Mesodermal cell (in vitro differentiated cells): ENCODE measurements around the gene ACACB.

ENCODE experiments used
- H3K27ac ChIP-seq: 2 replicates; pipeline ENCODE4 v1.7.0; 2013; ENCODE audit warnings: mild to moderate bottlenecking, low read depth, low read length, moderate library complexity; ENCODE audit not compliant: severe bottlenecking
- H3K36me3 ChIP-seq: 2 replicates; pipeline ENCODE4 v1.7.1; 2013; ENCODE audit warnings: mild to moderate bottlenecking, low read length, moderate library complexity; ENCODE audit not compliant: control insufficient read depth, insufficient read depth
- H3K4me1 ChIP-seq: one replicate; pipeline ENCODE4 v1.7.1; 2013; ENCODE audit warnings: mild to moderate bottlenecking, low read length; ENCODE audit not compliant: insufficient read depth, control insufficient read depth, poor library complexity, severe bottlenecking
- H3K4me3 ChIP-seq: 2 replicates; pipeline ENCODE4 v1.7.0; 2013; ENCODE audit warnings: low read length, control low read depth, mild to moderate bottlenecking; ENCODE audit not compliant: insufficient read depth, poor library complexity, severe bottlenecking; ENCODE audit errors: extremely low read depth
- H3K9me3 ChIP-seq: 2 replicates; pipeline ENCODE4 v1.7.1; 2013; ENCODE audit warnings: mild to moderate bottlenecking, low read length, moderate library complexity; ENCODE audit not compliant: control insufficient read depth
- WGBS, 2 experiments: methylation state at CpG; one replicate each; pipeline ENCODE4 v1.1.5; 2013; ENCODE audit warnings: missing lambda C conversion rate in 2 of 2; ENCODE audit not compliant: insufficient coverage in 2 of 2; 5-methylcytosine and 5-hydroxymethylcytosine counted together

ACACB gene

GRCh38 chr12:109299849-109300248, 183.5 kb downstream of the ACACB start:
- Histone ChIP-seq H3K27ac (no peak overlapping the region), H3K4me3 (no peak overlapping the region), H3K36me3 (no peaks in the 10 kb centered on the region), H3K9me3 (no peaks in the 10 kb centered on the region), H3K4me1 (no peaks in the 10 kb centered on the region)
- 85 to 94% methylated on average over 5 to 6 of the region's 7 CpGs for WGBS, 2 experiments

GRCh38 chr12:109301643-109302168, 185.3 kb downstream of the ACACB start:
- no peaks in the 10 kb centered on the region for H3K36me3 ChIP-seq
- H3K4me3 ChIP-seq: no peak overlapping the region
- 78 to 81% methylated on average over 2 of the region's 3 CpGs for WGBS, 2 experiments
- no peak overlapping the region for H3K27ac ChIP-seq
- no peaks in the 10 kb centered on the region for H3K9me3 ChIP-seq
- H3K4me1 ChIP-seq: no peaks in the 10 kb centered on the region

GRCh38 chr12:109302358-109302757, 186.0 kb downstream of the ACACB start:
- Histone ChIP-seq H3K36me3 (no peaks in the 10 kb centered on the region), H3K4me1 (no peaks in the 10 kb centered on the region), H3K4me3 (no peak overlapping the region), H3K27ac (no peak overlapping the region), H3K9me3 (no peaks in the 10 kb centered on the region)
- 17% methylated on average over 1 of the region's 2 CpGs; no CpG with 5 or more reads in 1 of the 2 experiments for WGBS, 2 experiments

GRCh38 chr12:109302770-109303169, 186.4 kb downstream of the ACACB start:
- 92% methylated on average over 2 of the region's 5 CpGs; no CpG with 5 or more reads in 1 of the 2 experiments for WGBS, 2 experiments
- Histone ChIP-seq H3K4me3 (no peak overlapping the region), H3K36me3 (no peaks in the 10 kb centered on the region), H3K4me1 (no peaks in the 10 kb centered on the region), H3K9me3 (no peaks in the 10 kb centered on the region), H3K27ac (no peak overlapping the region)

GRCh38 chr12:109304485-109304884, 188.1 kb downstream of the ACACB start:
- Histone ChIP-seq H3K4me1 (no peaks in the 10 kb centered on the region), H3K36me3 (no peaks in the 10 kb centered on the region), H3K9me3 (no peaks in the 10 kb centered on the region), H3K27ac (no peak overlapping the region), H3K4me3 (no peak overlapping the region)
- WGBS, 2 experiments: 45 to 60% methylated on average over 4 to 5 of the region's 8 CpGs

GRCh38 chr12:109305547-109305946, 189.2 kb downstream of the ACACB start:
- Histone ChIP-seq H3K9me3 (no peaks in the 10 kb centered on the region), H3K27ac (no peak overlapping the region), H3K4me1 (no peaks in the 10 kb centered on the region), H3K4me3 (no peak overlapping the region), H3K36me3 (no peaks in the 10 kb centered on the region)
- 77 to 83% methylated on average over 5 to 6 of the region's 6 CpGs for WGBS, 2 experiments

GRCh38 chr12:109307051-109307450, 190.7 kb downstream of the ACACB start:
- Histone ChIP-seq H3K27ac (no peak overlapping the region), H3K4me1 (no peaks in the 10 kb centered on the region), H3K9me3 (no peaks in the 10 kb centered on the region), H3K36me3 (no peaks in the 10 kb centered on the region), H3K4me3 (no peak overlapping the region)
- 42 to 56% methylated on average over 8 to 9 of the region's 9 CpGs for WGBS, 2 experiments

- Histone ChIP-seq H3K27ac (no peak within 1 kb of the TSS), H3K36me3 (no peaks in the 10 kb centered on the region), H3K4me1 (no peaks in the 10 kb centered on the region), H3K9me3 (no peaks in the 10 kb centered on the region), H3K4me3 (peak within 1 kb of the TSS; percentile 21)
- 4 to 6% methylated on average over 25 to 30 of the region's 43 CpGs for WGBS, 2 experiments
These were observed 192.4 kb downstream of the ACACB start, which contains the start of gene FOXN4 for GRCh38 chr12:109308534-109309380. TSS of gene FOXN4 (minus strand) at chr12:109309284. CDS start at chr12:109308321, 963 bp downstream.

- 0% methylated on average over 54 to 69 of the region's 99 CpGs for WGBS, 2 experiments
- Histone ChIP-seq H3K36me3 (no peaks in the 10 kb centered on the region), H3K9me3 (no peaks in the 10 kb centered on the region), H3K27ac (no peak overlapping the region), H3K4me1 (no peaks in the 10 kb centered on the region), H3K4me3 (peak overlapping the region; percentile 21)
These were observed 193.2 kb downstream of the ACACB start for GRCh38 chr12:109309381-109310246.

GRCh38 chr12:109310247-109311125, 194.1 kb downstream of the ACACB start:
- Histone ChIP-seq H3K4me3 (peak overlapping the region; percentile 20), H3K4me1 (no peaks in the 10 kb centered on the region), H3K9me3 (no peaks in the 10 kb centered on the region), H3K36me3 (no peaks in the 10 kb centered on the region), H3K27ac (no peak overlapping the region)
- 2 to 4% methylated on average over 25 to 29 of the region's 33 CpGs for WGBS, 2 experiments
